GM19467 (cell line): ENCODE results near the gene CCDC27.

ENCODE experiments used
- ATAC-seq: cut with Tn5 transposase; IDR thresholded peaks from one replicate; pipeline ENCODE4 v1.9.1; 2021; ENCODE audit warnings: mild to moderate bottlenecking, moderate library complexity; ENCODE audit not compliant: unreplicated experiment

CCDC27 gene

DNA sequence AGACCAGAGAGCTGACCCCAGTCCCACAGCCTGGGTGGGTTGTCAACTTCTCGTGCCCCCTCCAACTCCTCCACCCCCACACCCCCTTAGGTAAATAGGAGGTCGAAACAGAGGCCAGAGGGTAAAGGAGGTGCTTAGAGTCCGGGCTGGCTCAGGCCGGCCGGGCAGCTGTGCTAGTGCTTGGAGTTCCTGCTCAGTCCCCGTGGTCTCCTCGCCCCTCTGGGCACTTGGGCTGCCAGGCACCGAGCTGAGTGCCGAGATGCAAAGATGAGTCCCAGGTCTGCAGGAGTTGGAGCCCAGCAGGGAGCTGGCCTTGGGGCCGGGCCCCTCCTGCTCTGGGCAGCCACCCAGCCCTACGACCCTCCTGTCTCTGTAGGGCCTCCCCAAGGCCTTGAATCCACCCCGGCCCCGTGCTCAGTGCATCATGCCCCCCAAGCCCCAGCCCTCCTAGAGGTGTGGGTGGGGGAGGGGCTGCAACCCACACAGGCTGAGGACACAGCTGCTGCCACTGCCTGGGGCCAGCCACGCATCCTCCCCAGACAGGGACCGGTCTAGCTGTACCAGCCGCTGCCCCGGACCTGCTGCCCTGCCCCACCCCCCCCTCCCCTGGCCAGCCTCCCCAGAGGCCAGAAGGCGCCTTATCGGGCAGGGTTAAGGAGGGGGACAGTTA, 22.2 kb downstream of the CCDC27 start:
- ATAC-seq, result no peak

DNA sequence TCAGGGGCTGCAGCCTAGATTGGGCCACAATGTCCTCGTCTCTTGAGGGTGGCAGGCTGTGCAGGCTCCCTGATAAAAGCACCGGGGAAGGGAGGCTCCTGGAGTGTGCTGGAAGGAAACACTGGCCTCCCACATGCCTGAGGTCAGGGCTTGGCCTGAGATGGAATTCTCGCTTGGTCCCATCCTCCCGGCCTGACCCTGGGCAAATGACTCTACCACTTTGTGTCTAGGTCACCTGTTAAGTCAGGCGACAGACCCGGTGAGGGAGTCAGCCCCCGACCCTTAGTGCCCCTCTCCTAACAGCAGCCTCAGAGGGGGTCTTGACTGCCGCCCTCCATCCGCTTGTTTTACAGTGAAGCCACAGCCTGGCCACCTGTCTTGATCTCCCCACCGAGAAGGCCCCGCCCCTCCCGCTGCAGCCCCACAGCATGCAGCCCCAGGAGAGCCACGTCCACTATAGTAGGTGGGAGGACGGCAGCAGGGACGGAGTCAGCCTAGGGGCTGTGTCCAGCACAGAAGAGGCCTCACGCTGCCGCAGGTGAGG, 22.8 kb downstream of the CCDC27 start:
- no peak for ATAC-seq

DNA sequence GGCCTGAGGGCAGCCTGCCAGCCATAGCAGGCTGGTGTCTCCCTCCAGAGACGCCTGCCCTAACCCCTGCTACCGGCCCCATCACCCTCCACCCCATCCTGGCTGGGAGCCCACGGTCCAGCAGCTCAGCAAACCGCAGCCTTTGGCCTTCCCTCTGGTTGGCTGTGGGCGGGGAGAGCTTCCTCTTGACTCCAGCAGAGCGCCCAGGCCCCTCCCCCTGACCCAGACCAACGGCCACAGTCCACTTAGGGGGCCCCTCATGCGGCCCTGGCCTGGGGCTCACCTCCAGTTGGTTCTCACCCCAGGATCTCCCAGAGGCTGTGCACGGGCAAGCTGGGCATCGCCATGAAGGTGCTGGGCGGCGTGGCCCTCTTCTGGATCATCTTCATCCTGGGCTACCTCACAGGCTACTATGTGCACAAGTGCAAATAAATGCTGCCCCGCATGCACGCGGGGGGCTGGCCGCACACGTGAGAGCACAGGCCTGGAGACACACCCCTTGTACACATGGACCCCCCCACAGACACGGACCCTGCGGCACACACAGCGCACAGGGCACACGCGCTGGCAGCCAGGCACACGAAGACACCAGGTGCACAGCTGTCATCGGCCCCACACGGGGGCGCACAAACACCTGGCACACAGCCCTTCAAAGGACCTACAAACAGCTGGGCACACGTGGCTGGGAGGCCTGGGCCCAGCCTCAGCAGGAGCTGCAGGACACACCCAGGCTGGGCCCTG, 23.4 kb downstream of the CCDC27 start:
- ATAC-seq, result no peak

DNA sequence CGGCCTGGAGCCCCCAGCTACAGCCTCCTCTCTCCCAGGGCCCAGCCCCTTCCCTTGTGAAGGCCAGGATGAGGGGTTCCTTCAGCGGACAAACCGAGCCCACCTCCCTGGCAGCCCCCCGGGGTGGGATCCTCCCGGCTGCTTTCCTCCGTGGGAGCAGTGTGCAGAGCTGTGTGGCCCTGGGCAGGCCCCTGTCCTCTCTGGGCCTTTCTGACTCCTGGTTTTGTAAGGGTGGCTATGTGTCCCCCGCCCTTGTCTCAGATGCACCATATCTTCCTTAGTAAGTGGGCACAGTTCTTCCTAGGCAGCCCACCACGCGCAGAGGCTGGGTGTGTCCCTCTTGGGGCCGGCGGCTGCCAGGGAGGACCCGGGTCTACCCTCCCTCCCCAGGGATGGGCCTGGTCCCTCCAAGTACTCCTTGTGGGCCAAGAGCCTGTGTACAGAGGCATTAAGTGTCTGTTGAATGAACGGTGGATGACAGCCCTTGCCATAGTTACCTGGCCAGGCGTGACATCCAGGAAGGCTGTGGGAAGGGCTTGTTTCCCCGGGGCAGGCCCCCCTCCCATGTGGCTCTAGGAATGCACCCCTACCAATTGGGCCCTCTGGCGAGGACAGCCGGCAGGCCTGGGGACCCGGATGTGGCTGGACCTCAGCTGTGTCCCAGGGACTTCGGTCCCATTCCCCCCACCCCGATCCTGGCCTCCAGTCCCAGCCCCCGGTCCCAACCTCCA, 24.1 kb downstream of the CCDC27 start:
- ATAC-seq, result no peak

DNA sequence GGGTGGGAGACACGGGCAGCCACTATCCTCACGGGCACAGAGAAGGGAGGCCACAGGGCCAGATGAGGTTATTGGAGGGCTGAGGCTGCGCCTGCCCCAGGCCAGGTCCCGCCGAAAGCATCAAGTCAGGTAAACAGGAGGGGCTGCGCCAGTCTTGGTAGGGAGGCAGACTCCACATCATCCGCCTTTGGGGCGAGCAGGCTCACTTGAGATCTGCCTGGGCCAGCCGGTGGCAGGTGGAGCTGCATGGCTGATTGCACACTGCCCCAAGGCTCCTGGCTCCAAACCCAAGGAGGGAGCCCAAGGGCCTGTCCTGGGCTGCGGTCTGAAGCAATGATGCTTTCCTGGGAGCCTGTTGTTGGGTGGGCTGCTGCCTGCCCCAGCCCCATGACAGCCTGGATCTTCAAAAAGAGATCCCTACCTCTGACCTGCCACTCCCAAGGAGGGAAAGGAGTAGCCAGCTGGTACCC, 24.9 kb downstream of the CCDC27 start:
- ATAC-seq, result no peak

DNA sequence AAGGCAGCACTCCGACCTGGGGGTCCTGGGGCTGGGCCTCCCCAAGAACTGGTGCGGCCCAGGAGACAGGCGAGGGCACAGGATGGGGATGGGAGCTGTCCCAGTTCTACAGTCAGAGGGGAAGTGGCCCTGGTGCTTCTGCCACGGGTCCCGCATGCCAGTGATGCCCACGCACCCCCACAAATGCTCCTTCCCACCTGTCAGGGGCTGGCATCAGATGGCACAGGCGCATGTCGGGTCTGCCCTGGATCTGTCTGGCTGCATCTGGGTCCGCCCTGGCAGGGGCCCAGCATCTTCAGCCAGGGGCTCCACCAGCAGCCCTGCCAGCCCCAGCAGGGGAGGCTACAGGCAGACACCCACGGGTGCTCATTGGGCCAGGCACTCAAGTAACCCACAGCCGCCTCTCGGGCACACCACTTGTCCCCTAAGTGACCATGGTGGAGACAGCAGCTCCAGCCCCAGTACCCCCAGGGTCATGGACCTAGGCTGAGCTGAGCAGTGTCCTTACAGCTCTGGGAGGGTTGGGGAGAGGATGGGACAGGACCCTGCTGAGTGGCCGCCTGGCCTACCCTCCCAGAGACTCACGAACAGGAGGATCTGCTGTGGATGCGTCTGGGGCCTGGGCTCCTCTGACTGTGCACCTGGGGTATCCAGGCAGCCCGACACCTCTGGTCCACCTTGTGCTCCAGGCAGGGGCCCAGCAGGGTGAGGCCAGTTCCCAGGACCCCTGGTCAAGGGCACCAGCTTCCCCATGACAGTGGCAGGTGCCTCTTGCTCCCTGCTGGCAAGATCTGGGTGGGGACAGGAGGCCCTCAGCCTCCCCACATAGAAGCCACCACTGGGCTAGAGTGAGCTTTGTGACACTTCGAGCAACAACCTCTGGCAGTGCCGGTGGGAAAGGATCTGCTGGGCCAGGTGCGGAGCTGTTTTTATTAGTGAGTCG, 25.7 kb downstream of the CCDC27 start:
- ATAC-seq, result no peak

DNA sequence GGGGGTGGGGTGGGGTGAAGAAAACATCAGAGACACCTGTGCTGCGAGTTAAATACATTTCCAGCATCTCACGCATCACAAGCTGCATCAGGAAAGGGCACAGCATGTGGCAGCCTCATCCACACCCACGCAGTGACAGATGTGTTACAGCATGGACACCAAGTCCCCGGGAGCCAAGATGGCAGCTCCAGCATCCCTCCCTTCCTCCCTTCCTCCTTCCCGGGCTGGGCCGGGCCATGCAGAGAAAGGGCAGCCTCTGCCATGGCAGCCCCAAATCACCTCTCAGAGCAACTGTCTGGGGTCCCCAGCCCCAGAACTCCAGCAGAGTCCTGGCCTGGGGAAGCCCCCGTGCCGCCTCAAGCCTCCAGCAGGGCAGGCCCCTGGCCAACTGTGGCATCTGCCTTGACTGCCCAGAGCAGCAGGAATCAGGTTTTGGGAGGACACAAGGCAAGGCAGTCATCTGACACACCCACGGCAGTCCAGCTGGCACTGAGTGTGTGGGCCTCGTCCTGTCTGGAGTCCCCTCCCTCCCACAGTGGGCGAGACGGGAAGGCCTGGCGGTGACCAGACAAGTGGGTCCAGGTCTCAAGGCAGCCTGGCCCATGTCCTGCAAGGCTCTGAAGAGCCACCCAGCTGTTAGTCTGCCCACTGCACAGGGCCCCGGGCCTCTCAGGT, 26.5 kb downstream of the CCDC27 start:
- ATAC-seq, result no peak

DNA sequence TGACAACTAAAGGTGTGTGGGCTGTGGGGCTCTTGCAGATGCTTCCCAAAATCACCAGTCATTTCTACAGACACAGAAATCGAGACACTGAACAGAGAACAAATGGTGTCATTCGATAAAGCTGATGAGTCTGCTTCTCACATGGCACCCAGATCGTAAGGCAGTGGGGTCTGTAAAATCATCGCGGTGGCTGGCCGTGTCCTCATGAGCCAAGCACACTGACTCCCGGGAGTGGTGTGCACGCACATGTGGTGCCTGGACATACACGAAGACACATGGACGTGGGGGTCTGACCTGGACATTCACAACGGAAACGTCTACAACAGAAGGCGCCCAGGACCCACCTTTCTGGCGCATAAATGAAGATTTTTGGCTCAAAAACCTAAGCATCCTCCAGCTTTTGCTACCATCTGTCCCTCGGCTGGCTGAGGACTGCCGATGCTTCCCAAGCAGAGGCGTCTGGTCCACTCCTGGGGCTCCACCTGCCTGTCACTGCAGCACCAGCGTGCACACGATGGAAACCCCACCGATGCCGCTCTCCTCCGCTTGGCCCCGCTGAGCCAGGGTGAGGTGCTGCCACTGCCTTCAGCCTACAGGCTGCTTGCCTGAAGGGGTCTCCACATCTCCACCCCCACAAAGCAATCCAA, 27.1 kb downstream of the CCDC27 start:
- ATAC-seq, result no peak

DNA sequence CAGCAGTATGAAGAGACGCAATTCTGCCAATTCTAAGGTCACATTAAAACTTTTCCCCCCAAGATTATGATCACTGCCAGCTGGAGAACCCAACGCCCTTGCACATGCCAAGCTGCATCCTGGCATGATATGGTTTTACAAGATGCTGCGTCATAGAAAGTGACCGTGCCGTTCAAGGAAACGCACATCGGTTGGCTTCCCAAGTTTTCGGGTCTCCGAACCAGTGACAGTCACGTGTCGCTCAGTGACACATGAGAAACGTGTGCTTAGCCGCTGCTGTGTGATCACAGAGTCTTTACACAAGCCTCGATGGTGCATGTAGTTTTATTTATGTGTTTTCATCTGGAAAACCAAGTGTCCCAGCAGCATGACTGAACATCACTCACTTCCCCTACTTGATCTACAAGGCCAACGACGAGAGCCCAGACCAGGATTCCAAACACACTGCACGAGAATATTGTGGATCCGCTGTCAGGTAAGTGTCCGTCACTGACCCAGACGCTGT, 27.7 kb downstream of the CCDC27 start:
- ATAC-seq, result no peak

DNA sequence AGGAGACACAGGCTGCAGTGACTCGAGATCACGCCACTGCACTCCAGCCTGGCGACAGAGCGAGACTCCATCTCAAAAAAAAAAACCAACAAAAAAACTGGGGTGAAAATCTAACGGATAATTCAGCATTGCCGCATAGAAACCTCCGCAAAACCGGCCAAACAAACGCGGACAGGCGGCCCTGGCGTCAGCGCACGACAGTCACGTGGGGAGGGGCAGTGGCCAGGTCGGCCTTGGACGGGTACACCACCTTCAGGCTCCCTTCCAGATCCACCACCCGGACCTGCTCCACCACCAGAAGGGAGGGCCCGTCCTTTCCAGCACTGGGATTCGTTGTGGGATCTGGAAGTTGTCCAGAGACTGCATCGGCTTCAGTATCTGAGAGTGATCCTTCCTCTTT, 28.7 kb downstream of the CCDC27 start:
- no peak for ATAC-seq

DNA sequence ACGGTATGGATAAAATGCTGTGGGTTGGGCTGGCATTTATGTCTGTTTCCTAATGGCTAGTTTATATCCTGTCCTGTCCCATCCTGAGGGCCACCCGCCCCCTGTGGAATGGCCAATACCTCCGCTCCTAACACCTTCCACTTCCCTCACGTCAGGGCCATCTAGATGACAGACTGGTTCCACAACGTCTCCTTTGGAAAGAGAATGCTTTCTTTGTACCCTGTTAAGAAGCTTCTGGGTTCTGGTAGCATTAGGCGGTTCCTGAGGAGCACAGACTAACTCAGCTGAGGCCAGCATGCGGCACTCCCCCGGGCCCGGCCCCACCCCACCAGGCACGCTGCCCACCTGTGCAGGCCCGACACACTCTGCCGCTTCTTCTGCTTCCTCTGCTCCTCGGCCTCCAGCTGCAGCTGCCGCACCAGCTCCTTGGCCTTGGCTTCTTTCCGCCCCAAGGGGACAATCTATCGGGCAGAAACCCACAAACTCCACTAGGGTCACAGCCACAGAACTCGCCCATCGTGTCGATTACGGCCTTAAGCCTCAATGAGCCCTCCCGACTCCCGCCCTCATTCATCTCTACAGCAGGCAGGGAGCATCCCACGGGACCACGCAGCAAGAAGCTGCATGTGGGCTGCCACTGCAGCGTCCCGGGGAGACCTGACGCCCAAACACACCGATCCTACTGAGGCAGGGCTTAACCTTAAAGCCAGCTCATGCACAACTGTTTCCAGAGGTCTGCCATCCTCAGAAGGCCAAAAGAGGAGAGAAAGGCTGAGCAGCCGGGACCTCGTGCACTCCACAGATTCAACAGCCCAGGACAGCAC, 31.6 kb downstream of the CCDC27 start:
- ATAC-seq, result no peak

DNA sequence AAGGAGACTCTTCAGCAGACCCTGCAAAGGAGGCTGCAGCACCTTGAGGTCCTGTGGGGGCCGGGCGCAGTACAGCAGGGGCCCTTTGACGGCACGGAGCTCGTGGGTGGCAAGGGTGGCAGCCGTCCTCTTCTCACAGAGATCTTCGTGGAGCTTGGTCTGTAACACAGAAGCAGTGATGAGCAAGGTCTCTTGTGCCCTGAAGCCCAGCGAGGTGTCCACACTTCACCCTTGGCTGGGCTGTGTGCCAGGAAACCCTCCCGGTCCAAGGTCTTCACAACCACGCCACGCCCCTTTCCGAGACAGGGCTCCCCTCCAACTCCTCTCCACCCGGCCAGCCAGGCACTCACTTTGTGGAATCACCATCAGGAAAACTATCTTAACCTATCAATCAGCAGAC, 32.8 kb downstream of the CCDC27 start:
- ATAC-seq, result no peak

DNA sequence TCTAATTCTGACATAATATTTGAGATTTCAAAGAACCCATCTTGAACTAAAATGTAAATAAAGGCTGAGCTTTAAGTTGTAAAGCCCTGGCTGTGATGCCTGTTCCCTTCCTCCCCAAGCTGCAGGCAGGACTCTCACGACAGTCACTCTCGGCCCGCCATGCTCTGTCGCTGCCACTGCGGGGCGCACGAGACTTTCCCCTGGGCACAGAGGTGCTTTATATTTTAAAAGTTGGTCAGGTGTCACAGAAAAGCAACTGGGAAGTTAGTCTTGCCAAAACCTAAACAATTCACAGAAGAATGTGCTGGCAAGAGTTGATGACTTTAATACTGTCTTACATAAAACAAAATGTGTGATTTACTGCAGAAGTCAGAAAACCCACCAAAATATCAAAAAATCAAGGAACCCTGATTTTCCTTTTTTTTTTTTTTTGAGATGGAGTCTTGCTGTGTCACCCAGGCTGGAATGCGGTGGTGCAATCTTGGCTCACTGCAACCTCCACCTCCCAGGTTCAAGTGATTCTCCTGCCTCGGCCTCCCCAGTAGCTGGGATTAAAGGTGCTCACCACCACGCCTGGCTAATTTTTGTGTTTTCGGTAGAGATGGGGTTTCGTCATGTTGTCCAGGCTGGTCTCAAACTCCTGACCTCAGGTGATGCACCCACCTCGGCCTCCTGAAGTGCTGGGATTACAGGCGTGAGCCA, 33.4 kb downstream of the CCDC27 start:
- ATAC-seq, result no peak

DNA sequence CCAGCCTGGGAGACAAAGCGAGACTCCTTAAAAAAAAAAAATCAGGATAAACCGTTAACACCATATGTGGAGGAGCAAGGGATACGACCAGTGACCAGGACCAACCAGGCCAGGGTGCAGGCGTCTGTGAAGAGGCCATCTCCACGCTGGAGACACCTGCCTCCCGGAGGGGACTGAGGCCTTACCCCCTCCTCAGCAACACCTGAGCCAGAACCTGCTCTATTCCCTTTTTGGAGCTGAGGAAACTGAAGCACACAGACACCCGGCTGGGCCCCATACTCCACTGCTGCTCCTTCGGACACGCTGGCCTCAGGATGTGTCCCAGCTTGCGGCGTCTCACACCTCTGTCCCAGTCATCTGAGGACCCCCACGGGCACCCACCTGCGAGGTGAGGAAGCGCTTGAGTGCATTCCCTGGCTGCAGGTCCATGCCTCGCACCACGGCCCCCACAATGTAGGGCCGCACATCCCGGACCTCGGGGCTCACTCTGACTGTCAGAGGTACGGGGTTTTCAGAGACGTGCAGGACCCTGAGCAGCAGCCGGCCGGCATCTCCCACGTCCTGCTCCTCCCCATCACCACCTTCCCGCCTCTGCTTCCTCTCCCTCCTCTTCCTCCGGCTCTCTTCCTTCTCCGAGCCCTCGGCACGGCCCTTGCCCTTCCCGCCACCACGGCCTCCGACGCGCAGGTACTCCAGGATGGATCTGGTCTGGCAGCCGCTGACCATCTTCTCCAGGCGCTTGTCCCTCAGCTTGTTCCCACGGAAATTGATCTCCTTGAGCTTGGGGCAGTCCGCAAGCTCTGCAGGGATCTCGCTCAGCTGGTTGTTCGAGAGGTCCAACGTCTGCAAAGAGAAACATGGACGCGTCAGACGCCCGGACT, 34.5 kb downstream of the CCDC27 start:
- no peak for ATAC-seq

DNA sequence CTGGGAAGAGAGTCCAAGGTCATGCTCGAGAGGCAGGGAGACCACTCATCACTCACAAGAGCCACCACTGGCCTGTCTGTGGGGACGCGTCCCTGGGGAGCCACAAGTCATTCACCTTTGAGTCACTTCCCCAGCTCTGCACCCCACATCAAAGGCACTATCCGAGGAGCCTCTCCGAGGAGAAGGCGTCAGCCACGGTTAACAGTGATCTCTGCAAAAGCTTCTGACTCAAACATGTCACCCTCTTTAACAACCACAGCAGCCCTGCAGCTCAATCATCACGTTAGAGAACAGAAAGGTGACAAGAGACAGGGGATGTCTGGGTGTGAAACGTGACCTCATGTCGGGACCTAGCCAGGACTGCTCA, 35.1 kb downstream of the CCDC27 start:
- ATAC-seq, result no peak

DNA sequence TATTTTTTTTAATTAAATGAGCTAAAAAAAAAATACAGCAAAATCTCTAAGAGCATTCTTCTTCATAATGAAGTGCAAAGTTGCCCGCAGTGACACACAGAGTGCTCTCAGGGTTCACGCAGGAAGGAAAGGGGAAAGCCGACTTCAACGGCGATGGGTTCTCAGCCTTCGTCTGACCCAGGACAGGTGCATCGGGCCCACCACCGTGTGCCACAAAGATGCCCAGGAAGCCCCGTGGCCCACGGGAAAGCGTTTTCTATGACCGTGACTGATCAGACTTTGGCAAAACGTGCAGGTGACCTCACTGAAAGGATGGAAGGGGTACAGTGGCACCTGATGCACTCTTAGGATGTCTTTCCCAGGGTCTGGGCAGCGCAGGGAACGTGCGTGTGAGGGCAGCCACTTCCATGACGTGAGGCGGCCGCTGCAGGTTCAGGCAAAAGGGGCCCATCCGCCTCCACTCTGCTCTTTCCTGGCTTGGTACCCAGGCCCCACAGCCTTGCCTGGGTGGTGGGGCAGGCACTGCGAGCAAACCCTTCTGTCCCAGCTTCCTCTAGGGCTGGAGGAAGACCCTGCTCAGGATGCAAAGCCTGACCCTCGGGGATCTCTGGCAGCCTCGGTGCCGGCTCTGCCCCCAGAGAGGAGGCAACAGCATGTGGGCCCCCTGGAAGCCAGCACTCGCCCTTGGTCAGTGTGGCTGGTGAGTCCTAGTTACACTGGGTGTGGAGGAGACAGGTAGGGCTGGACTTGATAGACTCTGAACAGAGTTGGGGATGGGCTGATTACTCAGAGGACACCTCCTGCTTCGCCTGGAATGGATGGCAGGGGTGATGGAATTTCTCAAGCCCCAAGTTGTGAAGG, 35.7 kb downstream of the CCDC27 start:
- no peak for ATAC-seq
